GM19395 (cell line): ENCODE results near the gene DRGX.

ENCODE experiments used
- ATAC-seq: cut with Tn5 transposase; IDR thresholded peaks from one replicate; pipeline ENCODE4 v1.9.1; 2021; ENCODE audit warnings: mild to moderate bottlenecking, moderate library complexity; ENCODE audit not compliant: unreplicated experiment

DRGX gene

GRCh38 chr10:49349390-49349789, 46.5 kb downstream of the DRGX start:
- no peak for ATAC-seq

DNA sequence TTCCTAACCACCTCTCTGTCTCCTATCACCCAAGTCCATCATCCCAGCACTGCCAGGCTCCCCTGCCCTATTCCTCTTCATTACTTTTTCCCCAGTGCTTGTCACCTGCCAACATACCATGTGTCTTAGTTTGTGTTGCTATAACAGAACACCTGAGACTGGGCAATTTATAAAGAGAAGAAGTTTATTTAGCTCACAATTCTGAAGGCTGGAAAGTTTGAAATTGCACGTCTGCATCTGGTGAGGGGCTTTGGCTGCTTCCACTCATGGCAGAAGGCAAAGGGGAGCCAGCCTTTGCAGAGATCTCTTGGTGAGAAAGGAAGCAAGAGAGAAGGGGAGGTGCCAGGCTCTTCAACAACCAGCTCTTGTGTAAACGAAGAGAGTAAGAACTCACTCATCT, 47.3 kb downstream of the DRGX start:
- ATAC-seq: no peak

- ATAC-seq: no peak
Measured at GRCh38 chr10:49347827-49348226, 48.1 kb downstream of the DRGX start.

GRCh38 chr10:49347342-49347741, 48.5 kb downstream of the DRGX start:
- no peak for ATAC-seq

- ATAC-seq: no peak
Measured at GRCh38 chr10:49344840-49345239, 51.0 kb downstream of the DRGX start.

- no peak for ATAC-seq
Measured at GRCh38 chr10:49338604-49339003, 57.3 kb downstream of the DRGX start.

GRCh38 chr10:49335364-49335972, 60.4 kb downstream of the DRGX start:
- no peak for ATAC-seq

- no peak for ATAC-seq
Measured at GRCh38 chr10:49334964-49335363, 60.9 kb downstream of the DRGX start.

DNA sequence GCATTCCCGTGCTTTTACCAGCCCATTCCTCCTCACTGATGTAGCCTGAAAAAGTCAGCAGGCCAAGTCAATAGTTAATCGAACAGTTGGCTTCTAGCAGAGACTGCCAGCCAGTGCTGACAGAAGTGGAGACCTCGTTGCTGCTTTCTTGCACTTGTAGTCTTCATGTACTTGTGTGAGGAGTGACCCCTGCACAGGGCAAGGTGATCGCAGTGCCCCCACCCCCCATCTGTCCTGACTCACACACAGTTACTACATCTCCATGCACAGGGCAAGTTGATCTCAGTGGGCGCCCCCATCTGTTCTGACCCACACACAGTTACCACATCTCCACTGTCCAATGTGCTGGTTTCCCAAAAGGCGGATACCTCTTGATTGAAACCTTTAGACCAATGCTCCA, 62.7 kb downstream of the DRGX start:
- no peak for ATAC-seq

GRCh38 chr10:49332768-49333167, 63.1 kb downstream of the DRGX start:
- ATAC-seq: no peak

- ATAC-seq: no peak
Measured at GRCh38 chr10:49332333-49332732, 63.6 kb downstream of the DRGX start.

DNA sequence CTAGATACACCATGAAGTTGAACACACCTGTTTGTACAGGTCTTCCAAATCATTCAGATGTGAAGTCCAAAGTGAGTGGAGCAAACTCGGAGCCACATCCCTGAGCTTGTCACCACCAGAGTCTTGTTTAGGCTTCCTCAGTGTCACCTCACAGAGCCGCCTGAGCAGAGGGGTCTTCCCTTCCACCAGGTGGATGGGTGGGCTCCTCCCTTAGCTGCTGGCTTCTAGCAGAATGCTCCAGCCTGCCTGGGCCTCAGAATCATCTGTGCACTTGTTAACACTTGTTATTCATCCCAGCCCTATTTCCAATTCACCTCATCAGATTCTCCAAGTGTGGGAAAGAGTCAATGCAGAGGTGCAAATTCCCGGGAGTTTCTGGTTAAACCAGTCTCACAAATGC, 64.5 kb downstream of the DRGX start:
- ATAC-seq: no peak

GRCh38 chr10:49330127-49330665, 65.7 kb downstream of the DRGX start:
- ATAC-seq: no peak

DNA sequence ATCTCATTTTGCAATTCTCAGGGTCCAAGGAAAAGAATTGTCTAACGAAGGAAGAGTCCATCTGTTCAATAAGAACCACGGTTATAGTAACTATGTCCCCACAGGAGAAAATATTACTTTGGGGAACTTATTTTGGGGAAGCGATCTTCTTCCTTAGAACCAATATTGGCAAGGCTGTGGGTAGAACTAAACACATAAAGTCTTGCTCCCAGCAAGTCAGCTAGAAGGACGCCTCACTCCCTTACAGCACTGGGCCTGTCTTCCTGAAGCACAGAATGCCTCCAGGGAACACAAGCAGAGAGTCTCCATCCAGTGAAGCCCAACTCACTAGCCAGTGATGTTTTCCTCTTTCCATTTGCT, 66.8 kb downstream of the DRGX start:
- ATAC-seq: no peak

- no peak for ATAC-seq
Measured at GRCh38 chr10:49328401-49329145, 67.3 kb downstream of the DRGX start.

- ATAC-seq: no peak
Measured at GRCh38 chr10:49327036-49327813, 68.7 kb downstream of the DRGX start.

DNA sequence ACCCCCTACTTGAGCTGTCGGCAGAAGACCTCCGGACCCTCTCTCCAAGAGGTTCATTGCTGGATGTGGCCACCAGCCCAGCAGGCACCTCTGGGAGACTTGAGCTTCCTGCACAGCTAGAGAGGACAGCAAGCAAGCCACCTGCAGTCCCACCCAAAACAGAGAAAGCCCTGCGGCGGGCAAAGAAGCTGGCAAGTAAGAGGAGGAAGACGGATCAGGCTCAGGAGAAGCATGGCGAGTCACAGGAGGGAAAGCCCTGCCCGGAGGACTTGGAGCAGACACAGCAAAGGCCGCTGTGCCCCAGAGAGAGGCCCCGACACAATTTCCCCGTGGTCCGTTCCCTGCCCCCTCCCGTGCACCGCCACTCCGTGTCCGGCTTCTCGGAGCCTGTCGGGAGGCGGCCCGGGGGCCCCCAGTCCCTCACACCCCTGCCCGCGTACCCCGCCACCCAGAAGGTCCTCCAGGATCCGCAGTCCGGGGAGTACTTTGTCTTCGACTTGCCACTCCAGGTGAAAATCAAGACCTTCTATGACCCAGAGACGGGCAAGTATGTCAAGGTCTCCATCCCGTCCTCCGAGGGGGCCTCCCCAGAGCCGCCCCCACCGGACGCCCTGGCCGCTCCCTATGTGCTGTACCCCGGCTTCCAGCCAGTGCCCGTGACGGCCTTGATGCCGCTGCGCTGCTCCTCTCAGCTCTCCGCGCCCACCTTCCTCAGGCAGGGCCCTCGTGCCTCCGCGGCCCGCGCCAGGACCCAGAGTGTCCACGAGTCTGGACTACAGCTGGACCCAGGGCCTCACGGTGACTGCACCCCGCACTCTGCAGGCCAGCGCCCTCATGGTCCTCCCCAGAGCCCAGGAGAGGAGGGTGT, 69.7 kb downstream of the DRGX start:
- ATAC-seq: no peak

DNA sequence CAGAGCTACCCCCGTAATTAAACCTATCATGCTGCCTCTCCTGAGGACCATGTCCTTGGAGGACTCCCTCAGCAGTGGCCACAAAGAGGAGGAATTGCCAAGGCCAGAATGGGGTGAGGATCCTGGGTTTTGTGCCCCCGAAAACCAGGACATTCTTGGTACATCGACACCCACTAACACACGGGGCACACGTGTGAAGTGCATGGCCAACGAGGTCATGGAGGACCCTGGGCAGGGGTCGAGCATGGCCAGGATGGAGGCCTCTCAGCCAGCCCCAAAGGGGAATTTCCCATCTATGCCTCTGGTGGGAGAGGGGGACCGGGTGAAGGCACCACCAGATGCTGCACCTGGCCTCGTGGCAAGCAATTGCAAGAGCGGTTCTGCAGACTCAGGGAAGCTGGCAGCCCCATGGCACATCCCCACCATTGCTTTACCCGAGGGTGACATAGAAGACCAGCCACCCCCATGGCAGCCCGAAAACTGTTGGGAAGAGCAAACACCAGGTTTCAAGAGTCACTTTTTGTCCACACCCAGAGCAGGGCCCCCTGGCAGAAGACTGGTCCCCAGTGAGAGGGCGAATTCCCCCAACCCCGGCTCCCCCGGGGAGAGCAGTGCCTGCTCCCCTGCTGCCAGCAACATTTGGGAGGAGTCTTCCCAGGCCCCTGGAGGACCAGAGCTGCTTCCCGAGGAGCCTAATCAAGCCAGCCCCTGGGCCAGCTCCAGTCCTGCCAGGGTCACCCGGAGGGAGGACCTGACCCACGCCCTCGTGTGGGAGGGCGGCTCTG, 70.6 kb downstream of the DRGX start:
- no peak for ATAC-seq

- ATAC-seq: no peak
Measured at GRCh38 chr10:49324711-49325110, 71.2 kb downstream of the DRGX start.

DNA sequence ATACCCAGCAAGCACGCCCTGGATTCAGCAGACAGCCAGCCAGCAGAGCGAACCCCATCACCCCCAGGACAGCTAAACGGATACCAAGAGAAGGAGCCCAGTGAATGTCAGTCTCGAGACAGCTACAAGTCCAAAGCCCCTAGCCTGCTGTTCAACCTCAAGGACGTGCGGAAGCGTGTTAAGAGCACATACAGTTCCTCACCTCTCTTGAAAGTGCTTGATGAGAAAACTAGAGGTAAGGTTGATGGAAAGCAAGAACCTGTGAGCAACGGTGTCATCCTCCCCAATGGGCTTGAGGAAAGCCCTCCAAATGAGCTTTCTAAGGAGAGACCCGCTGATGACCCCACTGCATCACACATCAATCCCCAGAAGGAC, 72.0 kb downstream of the DRGX start:
- ATAC-seq: no peak
